Measurements from ENCODE around the gene MARK4. TPM values are rescaled to one million over a fixed set of nuclear protein-coding genes. Genes with fewer than 3 reads are reported as not detected.

The MARK4 gene
- polyA plus RNA-seq, 3 donors, result 38.3 to 41.9 (median 39.6) TPM

DNA sequence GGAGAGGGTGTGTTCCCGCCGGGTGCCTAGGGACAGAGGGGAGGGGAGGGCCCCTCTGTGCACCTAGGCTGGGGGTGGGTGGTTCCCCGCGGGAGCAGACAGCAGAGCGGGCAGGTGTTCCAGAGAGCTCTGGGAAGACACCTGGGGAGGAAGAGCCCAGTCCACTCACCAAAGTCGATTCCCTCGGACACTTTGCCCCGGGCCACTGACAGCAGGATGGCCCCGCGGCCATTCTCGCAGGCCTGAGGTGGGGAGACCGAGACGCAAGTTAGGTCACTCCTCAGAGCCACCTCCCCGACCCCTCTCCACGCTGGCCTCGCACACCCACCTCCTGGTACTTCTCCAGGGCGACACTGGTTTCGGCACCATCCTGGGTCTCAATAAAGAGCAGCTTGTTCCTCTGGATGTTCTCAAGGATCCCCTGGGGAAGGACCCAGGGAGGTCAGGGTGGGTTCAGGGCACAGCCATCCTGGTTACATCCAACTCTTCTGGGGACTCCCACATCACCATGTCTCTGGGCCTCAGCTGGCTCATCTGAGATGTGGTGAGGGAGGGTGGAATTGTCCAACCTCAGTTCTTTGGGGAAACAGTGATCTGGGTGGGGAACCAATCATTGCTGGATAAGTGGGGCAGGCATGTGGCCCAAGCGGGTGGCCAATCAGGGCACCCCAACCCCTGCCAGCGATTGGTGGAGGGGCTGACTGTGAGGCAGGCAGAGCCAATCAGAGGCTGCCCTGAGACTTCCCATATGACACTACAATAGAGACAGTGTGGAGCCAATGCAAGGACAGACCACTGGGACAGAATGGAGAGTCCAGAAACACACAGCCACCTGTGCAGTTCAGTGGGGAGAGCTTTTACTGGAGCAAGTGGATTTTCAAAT is 102.1 kb downstream of the MARK4 start:
- DNase-seq (ENCODE audit: low read depth in 3 of 3, low spot score in 2 of 3), result no peak

- no peak for DNase-seq (ENCODE audit: low read depth in 3 of 3, low spot score in 2 of 3)
Observed at GRCh38 chr19:45354241-45354842, 103.3 kb downstream of the MARK4 start.

Other genes starting within 250 kb of the MARK4 start
- 1 to 10 TPM; 4.8 to 4.9 (median 4.8) TPM for gene RELB, start 249.8 kb upstream of the MARK4 start, polyA plus RNA-seq (ENCODE audit: insufficient read length in 3 of 3)
- gene CLASRP, start 212.2 kb upstream of the MARK4 start, polyA plus RNA-seq (ENCODE audit: insufficient read length in 3 of 3), result 10 to 100 TPM; 54.1 to 59.4 (median 56.6) TPM
- gene ZNF296, start 174.8 kb upstream of the MARK4 start, polyA plus RNA-seq (ENCODE audit: insufficient read length in 3 of 3), result under 1 TPM; 0.37 to 0.57 (median 0.39) TPM
- gene GEMIN7, start 172.0 kb upstream of the MARK4 start, polyA plus RNA-seq (ENCODE audit: insufficient read length in 3 of 3), result 10 to 100 TPM; 16.0 to 20.3 (median 20.1) TPM
- 10 to 100 TPM; 19.9 to 25.0 (median 23.7) TPM for gene PPP1R37, start 158.1 kb upstream of the MARK4 start, polyA plus RNA-seq (ENCODE audit: insufficient read length in 3 of 3)
- under 1 TPM; 0.11 TPM for gene NKPD1, start 90.3 kb upstream of the MARK4 start, polyA plus RNA-seq (ENCODE audit: insufficient read length in 3 of 3)
- 10 to 100 TPM; 25.5 to 33.2 (median 32.4) TPM for gene TRAPPC6A, start 73.0 kb upstream of the MARK4 start, polyA plus RNA-seq (ENCODE audit: insufficient read length in 3 of 3)
- 10 to 100 TPM in 2 of 3 donors, 1 to 10 TPM in 1; 8.8 to 11.6 (median 10.5) TPM for gene BLOC1S3, start 72.5 kb upstream of the MARK4 start, polyA plus RNA-seq (ENCODE audit: insufficient read length in 3 of 3)
- gene EXOC3L2, start 5.9 kb upstream of the MARK4 start, polyA plus RNA-seq (ENCODE audit: insufficient read length in 3 of 3), result 1 to 10 TPM; 6.0 to 7.1 (median 7.0) TPM
- 1 to 10 TPM in 1 of 3 donors, under 1 TPM in 2; 0.57 to 1.7 (median 0.79) TPM for gene CKM, start 71.6 kb downstream of the MARK4 start, polyA plus RNA-seq (ENCODE audit: insufficient read length in 3 of 3)
- 1 to 10 TPM in 2 of 3 donors, under 1 TPM in 1; 0.97 to 1.1 (median 1.1) TPM for gene KLC3, start 89.5 kb downstream of the MARK4 start, polyA plus RNA-seq (ENCODE audit: insufficient read length in 3 of 3)
- 10 to 100 TPM; 27.7 to 34.3 (median 33.7) TPM for gene ERCC2, start 119.3 kb downstream of the MARK4 start, polyA plus RNA-seq (ENCODE audit: insufficient read length in 3 of 3)
- 1 to 10 TPM; 6.2 to 8.9 (median 6.5) TPM for gene PPP1R13L, start 153.8 kb downstream of the MARK4 start, polyA plus RNA-seq (ENCODE audit: insufficient read length in 3 of 3)
- 1 to 10 TPM; 2.8 to 3.6 (median 3.1) TPM for gene POLR1G, start 155.4 kb downstream of the MARK4 start, polyA plus RNA-seq (ENCODE audit: insufficient read length in 3 of 3)
- gene ERCC1, start 172.6 kb downstream of the MARK4 start, polyA plus RNA-seq (ENCODE audit: insufficient read length in 3 of 3), result 10 to 100 TPM; 62.5 to 68.7 (median 68.7) TPM
- gene FOSB, start 216.7 kb downstream of the MARK4 start, polyA plus RNA-seq (ENCODE audit: insufficient read length in 3 of 3), result 10 to 100 TPM; 14.3 to 88.2 (median 22.1) TPM
- 10 to 100 TPM in 1 of 3 donors, 1 to 10 TPM in 2; 7.6 to 11.1 (median 9.0) TPM for gene RTN2, start 245.8 kb downstream of the MARK4 start, polyA plus RNA-seq (ENCODE audit: insufficient read length in 3 of 3)
- gene PPM1N, start 247.2 kb downstream of the MARK4 start, polyA plus RNA-seq (ENCODE audit: insufficient read length in 3 of 3), result under 1 TPM in 2 of 3 donors, not detected in 1; 0.17 to 0.24 TPM